Measurements from ENCODE around the gene ELAVL3.
"Not testable (repeated sequence)": the region's sequence is repeated elsewhere in the genome, so short reads cannot be mapped to it uniquely, and the experiment has no call there.

ELAVL3 gene

GRCh38 chr19:11435057-11435832 lies 45.6 kb downstream of the ELAVL3 start, which contains the start of the genes ODAD3 and PRKCSH:
TSS of gene ODAD3 (minus strand) at chr19:11435121. CDS start at chr19:11435016, 105 bp downstream.
TSS of gene PRKCSH (plus strand) at chr19:11435635. CDS start at chr19:11436118, 483 bp downstream.
- DNase-seq = peak; percentile 95

GRCh38 chr19:11434703-11435056 lies 46.2 kb downstream of the ELAVL3 start:
- no peak for DNase-seq

- not testable (repeated sequence) for DNase-seq
Observed at GRCh38 chr19:11433526-11433925, 47.3 kb downstream of the ELAVL3 start.

- DNase-seq = no peak
Observed at GRCh38 chr19:11426656-11427055, 54.2 kb downstream of the ELAVL3 start.

GRCh38 chr19:11425719-11426457 lies 55.0 kb downstream of the ELAVL3 start:
- DNase-seq = no peak

- no peak for DNase-seq
Observed at GRCh38 chr19:11423791-11424181, 57.1 kb downstream of the ELAVL3 start.

- no peak for DNase-seq
Observed at GRCh38 chr19:11423164-11423790, 57.6 kb downstream of the ELAVL3 start.

GRCh38 chr19:11422163-11423065 lies 58.4 kb downstream of the ELAVL3 start:
- peak; percentile 59 for DNase-seq

- peak; percentile 52 for DNase-seq
Observed at GRCh38 chr19:11421371-11422098, 59.3 kb downstream of the ELAVL3 start.

- DNase-seq = no peak
Observed at GRCh38 chr19:11420429-11421370, 60.1 kb downstream of the ELAVL3 start.

- DNase-seq = no peak
Observed at GRCh38 chr19:11418549-11419506, 62.0 kb downstream of the ELAVL3 start, which contains the start of gene RGL3. TSS of gene RGL3 (minus strand) at chr19:11419314. CDS start at chr19:11419278, 36 bp downstream.

- no peak for DNase-seq
Observed at GRCh38 chr19:11418094-11418548, 62.7 kb downstream of the ELAVL3 start.

GRCh38 chr19:11416346-11417052 lies 64.3 kb downstream of the ELAVL3 start:
- DNase-seq = no peak

- no peak for DNase-seq
Observed at GRCh38 chr19:11414544-11414943, 66.3 kb downstream of the ELAVL3 start.

GRCh38 chr19:11410682-11411081 lies 70.2 kb downstream of the ELAVL3 start:
- DNase-seq = no peak

- DNase-seq = no peak
Observed at GRCh38 chr19:11408591-11408990, 72.3 kb downstream of the ELAVL3 start.

GRCh38 chr19:11406703-11407236 lies 74.1 kb downstream of the ELAVL3 start:
- not testable (repeated sequence) for DNase-seq
